Hindlimb muscle (tissue), 1 donor: ENCODE measurements around the gene STKLD1. TPM values are rescaled to one million over a fixed set of nuclear protein-coding genes. Genes with fewer than 3 reads are reported as not detected.
A peak's percentile ranks its signal among the peaks of the same experiment; 100 is the strongest.
"Not testable (repeated sequence)": the region's sequence is repeated elsewhere in the genome, so short reads cannot be mapped to it uniquely, and the experiment has no call there.

ENCODE experiments used
- DNase-seq: peaks from one replicate; pipeline ENCODE4 v3.0.0-alpha.2; 2013
- polyA plus RNA-seq: library from polyadenylated mRNA; unstranded; fragments of 120-200 nt; gene quantifications from one replicate; pipeline ENCODE4 v1.2.1, GENCODE V29; 2013; ENCODE audit not compliant: insufficient read length

Gene STKLD1
- polyA plus RNA-seq, 1 donor = 1.5 TPM

- no peak for DNase-seq
Observed at GRCh38 chr9:133386338-133386737, 10.2 kb downstream of the STKLD1 start.

DNA sequence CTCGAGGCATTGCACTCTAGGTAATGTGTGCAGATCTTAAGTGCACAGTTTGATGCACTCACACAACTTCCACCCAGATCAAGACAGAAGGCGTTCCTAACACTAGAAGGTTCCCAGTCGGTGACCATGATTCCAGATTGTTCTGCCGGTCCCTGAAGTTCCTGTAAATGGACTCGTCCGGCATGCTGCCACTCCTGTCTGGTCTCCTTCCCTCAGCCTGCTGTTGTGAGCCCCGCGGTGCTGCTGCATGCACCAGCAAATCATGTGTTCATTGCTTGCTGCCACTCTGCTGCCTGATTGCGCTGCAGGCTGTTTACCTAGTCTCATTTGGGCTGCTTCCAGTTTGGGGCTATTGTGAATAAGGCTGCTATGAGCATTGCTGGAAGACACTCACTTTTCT is 11.5 kb downstream of the STKLD1 start:
- DNase-seq = no peak

GRCh38 chr9:133389025-133389557 is 12.9 kb downstream of the STKLD1 start:
- no peak for DNase-seq

- DNase-seq = no peak
Observed at GRCh38 chr9:133389562-133389961, 13.4 kb downstream of the STKLD1 start.

DNA sequence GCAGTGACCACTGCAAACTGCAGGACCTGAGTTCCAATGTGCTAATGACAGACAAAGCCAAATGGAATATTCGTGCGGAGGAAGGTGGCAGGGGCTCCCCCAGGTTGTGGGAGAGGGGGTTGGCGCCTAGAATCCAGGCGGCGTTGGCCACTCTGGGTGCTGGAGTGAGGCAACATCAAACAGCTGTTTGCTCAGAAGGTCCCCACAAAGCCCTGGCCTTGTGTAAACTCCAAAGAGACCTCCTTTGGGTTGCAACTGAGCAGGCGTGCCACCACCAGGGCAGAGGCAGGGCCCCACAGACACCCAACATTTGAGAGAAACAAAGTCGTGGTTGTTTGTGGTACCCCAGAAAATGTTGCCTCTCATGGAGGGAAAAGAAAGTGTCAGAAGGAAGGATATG is 14.5 kb downstream of the STKLD1 start:
- no peak for DNase-seq

- DNase-seq = not testable (repeated sequence)
Observed at GRCh38 chr9:133391449-133391848, 15.3 kb downstream of the STKLD1 start.

GRCh38 chr9:133392308-133392707 is 16.1 kb downstream of the STKLD1 start:
- DNase-seq = not testable (repeated sequence)

DNA sequence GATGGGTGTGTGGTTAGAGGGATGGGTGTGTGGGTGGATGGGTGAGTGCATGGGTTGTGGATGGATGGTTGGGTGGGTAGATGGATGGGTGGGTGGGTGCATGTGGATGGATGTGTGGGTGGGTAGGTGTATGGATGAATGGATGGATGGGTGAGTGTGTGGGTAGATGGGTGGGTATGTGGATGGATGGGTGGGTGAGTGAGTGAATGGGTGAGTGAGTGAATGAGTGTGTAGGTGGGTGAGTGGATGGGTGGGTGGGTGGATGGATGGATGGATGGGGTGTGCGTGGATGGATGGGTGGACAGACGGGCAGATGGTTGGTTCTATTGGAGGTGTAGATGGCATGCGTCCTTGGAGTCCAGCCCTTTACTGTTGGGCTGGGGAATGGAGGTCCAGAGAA is 17.2 kb downstream of the STKLD1 start:
- no peak for DNase-seq

- DNase-seq = no peak
Observed at GRCh38 chr9:133394687-133395271, 18.6 kb downstream of the STKLD1 start.

DNA sequence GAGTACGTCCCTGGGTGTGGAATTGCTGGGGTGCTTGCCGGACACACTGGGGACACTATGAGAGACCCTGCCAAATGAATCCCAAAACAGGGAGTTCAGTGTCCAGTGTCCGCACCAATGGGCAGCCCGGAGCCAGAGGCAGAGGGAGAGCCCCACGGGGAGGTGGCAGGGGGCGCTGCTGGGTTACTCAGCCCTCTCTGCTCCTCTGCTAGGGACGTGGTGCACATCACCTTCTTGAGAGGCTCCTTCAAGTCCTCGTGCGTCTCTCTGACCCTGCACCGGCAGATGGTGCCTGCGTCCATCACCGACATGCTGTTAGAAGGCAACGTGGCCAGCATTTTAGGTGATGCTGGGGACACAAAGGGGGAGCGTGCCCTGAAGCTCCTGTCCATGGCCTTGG is 20.8 kb downstream of the STKLD1 start:
- DNase-seq = no peak

DNA sequence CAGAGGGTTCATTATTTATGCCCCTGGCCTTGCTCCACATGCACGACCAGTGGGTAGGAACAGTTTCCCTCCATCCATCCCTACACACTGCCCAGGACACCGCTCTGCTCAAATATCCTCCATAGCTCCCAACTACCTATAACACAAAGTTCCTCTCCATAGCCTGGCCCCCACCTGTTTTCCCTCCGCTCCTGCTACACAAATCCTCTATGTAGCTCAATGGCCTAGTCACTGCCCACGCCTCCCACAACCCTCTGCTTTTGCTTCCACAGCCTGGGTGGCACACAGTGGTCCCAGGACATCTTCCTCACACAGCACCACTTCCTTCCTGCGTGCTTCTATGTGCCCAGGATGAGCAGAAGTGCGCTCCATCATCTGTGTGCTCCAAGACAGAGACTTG is 21.2 kb downstream of the STKLD1 start:
- no peak for DNase-seq

DNA sequence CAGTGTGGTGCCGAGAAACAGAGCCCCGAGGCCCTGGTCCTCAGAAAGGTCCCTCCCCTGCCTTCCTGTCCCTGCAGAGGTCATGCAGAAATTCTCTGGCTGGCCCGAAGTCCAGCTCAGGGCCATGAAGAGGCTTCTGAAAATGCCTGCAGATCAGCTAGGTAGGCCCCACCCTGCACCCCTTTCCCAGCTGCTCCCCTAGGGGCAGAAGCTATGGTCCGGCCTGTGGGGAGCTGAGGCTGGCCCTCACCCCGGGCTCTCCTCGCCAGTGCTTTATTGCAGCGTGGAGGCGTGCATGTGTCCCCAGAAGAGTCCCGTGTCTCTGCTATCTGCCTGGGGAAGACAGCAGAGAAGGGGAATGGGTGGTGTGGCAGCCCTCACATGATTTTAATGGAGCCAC is 21.7 kb downstream of the STKLD1 start:
- DNase-seq = no peak

GRCh38 chr9:133400292-133400691 is 24.1 kb downstream of the STKLD1 start:
- DNase-seq = no peak

GRCh38 chr9:133401588-133401987 is 25.4 kb downstream of the STKLD1 start:
- no peak for DNase-seq

- DNase-seq = no peak
Observed at GRCh38 chr9:133402689-133403088, 26.5 kb downstream of the STKLD1 start.

GRCh38 chr9:133403766-133404453 is 27.7 kb downstream of the STKLD1 start:
- DNase-seq = no peak

- DNase-seq = no peak
Observed at GRCh38 chr9:133404454-133405002, 28.4 kb downstream of the STKLD1 start.

DNA sequence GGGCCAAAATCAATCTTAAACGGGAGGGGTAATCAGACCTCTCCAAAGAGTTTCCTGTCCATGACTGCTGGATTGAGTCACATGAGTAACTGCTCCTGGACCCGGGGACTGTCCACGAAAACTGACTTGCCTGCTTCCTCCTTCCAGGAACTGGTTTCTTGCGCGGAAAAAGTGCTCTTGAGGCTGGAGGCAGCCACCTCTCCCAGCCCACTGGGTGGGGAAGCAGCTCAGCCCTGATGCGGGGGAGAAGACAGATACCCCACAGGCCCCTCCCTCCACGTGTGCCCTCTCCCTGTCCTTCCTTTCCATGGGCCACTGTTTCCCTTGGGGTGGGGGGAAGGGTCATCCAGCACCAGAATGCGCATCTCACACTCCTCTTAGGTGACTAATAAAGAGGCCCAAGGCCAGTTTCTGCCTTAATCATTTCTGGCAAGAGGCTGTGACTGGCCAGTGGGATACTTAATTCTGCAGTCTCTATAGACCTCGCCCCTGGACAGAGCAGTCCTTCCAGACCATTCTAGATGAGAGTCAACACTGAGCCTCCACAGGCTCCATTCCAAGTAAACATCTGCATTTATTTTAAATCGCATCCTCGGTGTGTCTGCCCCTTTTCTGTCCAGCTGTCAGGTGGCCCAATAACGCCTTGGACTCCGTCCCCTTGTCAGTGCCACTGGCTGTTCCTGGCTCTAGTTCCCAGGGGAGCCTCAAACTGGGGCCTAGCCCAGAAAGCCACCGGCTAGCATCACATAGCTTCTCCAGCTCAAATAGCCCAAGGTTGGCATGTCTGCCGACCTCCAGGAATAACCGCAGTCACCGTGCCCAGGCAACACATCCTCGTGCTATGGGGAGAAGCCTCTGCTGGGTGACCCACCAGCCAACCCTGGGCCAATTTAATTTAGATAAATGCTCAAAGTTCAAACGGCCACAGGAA is 29.6 kb downstream of the STKLD1 start:
- peak; percentile 27 for DNase-seq

GRCh38 chr9:133406480-133407307 is 30.5 kb downstream of the STKLD1 start:
- peak; percentile 53 for DNase-seq

DNA sequence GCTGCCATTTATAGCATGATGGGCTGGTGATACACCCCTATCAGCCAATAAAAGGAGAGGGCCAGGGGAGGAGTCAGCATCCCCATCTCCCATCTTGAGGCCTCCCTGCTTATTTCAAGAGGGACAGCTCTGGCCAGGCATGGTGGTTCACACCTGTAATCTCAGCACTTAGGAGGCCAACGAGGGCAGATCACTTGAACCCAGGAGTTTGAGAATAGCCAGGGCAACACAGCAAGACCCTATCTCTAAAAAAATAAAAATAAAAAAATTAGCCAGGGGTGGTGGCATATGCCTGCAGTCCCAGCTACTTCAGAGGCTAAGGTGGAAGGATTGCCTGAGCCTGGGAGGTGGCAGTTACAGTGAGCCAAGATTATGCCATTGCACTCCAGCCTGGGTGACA is 31.9 kb downstream of the STKLD1 start:
- no peak for DNase-seq

DNA sequence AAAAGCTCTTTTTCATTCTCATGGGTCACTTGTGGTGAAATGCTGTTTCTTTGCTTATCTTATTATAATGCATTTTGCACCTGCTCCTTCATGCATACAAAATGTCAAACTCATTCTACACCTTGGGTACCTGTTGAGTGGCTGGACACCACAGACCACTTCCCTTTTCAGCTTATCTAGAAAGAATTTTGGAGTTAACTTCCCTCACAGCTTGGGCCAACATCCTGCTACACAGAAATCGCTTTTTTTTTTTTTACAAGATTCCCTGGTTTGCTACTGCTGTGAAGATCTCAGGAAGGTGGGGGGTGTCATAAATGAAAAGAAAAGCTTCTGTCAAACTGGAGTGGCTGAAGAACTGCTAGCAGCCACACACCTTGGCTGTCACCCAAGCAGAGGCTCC is 39.0 kb downstream of the STKLD1 start:
- DNase-seq = no peak
